CD4-positive, alpha-beta T cell treated with Interleukin-10 for 1 hour (primary cell): ENCODE data around the gene PDCL2.
"Not testable (repeated sequence)": the region's sequence is repeated elsewhere in the genome, so short reads cannot be mapped to it uniquely, and the experiment has no call there.

Source experiments
- DNase-seq: peaks from one replicate; pipeline ENCODE4 v3.0.0-alpha.2; 2020

The PDCL2 gene, protein sequence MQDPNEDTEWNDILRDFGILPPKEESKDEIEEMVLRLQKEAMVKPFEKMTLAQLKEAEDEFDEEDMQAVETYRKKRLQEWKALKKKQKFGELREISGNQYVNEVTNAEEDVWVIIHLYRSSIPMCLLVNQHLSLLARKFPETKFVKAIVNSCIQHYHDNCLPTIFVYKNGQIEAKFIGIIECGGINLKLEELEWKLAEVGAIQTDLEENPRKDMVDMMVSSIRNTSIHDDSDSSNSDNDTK

GRCh38 chr4:55592014-55592413, at the start of gene PDCL2:
PDCL2 (minus strand) TSS chr4:55592245; CDS start chr4:55592109, 136 bp downstream.
- DNase-seq, result no peak

DNA sequence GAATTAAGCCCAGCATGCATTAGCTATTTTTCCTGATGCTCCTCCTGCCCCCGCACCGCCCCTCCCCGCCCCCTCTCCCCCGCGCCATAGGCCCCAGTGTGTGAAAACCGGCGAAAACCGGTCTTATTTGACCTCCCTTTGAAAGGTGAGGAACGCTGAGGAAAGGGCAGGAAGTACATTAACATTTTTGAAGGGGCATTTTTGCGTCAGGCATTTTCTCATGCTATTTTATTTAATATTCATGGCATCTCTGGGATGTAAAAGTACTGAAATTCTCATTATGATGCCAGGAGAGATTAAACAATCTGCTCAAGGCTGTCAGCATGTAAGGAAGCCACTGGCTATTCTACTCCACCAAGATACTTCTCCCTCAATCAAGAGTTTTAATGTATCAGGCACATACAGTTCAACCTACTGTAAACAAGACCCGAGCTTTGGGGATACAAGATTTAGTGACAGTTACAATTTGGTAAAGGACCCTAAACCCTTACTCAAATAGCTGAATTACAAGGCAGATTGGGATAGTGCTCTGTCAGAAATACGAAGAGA, 45.3 kb upstream of the PDCL2 start:
- DNase-seq, result no peak

- no peak for DNase-seq
Measured at GRCh38 chr4:55636656-55636999, 44.6 kb upstream of the PDCL2 start.

- DNase-seq, result peak; percentile 16
Measured at GRCh38 chr4:55635741-55636655, 44.0 kb upstream of the PDCL2 start, which contains the start of gene NMU. NMU (minus strand) TSS chr4:55636298; CDS start chr4:55636192, 106 bp downstream.

DNA sequence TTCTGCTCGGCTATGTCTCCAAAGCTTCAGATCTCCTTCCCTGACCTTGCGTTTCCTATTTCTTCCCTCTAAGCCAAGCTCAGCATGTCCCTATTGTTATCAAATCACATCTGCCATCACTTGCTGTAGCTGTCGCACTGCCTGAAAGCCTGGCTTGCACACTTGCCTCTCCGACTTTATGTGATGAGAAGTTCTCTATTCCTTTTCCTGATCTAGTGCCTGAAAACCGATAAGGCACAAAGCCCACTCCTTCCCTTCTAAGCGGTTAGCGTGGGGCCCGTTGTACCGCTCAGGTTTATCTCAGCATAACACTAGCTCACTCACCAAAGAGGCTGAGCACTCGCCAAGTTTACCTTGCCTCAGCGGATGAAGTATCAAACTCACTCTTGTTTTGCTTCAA, 43.2 kb upstream of the PDCL2 start:
- DNase-seq, result no peak

DNA sequence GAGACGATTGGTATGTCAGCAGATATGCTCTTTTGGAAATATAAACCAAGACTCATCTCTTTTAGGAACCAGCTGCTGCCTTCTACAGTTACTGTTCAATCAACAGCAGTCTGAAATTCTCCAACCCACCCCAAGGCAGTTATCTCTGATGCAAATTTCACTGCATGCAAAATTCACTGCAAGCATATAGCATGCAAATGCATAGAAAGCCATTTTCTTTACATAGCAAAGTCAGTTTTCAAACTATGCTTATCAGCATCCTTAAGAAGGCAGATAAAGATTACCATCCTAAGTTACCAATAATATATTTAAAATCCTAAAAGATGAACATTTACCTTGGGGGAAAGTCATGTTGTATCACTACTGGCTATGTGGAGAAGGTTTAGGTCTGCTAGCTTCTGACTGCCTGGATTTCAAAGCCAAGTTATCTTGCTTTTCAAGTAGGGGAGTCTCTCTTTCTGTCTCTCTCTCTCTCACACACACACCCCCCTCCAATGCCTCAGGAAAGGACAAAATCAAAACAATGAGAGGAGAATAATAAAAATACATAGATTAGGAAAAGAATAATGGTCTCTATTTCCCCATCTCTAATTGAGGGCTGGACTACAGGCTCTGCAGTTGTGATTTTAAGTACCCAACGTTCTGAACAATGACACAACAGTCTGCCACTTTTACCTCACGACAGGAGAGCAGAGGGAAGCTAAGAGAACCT, 42.5 kb upstream of the PDCL2 start:
- no peak for DNase-seq

DNA sequence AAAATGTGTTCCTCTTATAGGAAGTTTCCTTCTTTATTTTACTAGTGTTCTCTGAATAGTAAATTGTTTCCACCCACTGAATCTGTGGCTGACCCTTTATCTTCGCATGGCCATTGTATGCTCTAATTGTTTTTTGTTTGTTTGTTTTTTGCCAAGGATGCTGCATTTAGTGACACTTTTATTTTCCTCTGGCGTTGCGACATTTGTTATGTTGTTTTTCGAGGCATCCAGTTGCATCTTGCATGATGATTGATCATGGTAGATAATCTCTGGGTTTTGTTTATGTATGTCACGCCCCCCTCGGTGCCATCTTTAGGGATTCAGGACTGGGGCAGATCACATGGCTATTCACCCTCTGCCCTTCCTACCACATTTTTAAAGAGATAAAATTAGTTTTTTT, 41.9 kb upstream of the PDCL2 start:
- no peak for DNase-seq

GRCh38 chr4:55625835-55626234, 33.8 kb upstream of the PDCL2 start:
- no peak for DNase-seq

- DNase-seq, result not testable (repeated sequence)
Measured at GRCh38 chr4:55624063-55624462, 32.0 kb upstream of the PDCL2 start.

GRCh38 chr4:55618546-55619143, 26.6 kb upstream of the PDCL2 start:
- DNase-seq, result no peak

DNA sequence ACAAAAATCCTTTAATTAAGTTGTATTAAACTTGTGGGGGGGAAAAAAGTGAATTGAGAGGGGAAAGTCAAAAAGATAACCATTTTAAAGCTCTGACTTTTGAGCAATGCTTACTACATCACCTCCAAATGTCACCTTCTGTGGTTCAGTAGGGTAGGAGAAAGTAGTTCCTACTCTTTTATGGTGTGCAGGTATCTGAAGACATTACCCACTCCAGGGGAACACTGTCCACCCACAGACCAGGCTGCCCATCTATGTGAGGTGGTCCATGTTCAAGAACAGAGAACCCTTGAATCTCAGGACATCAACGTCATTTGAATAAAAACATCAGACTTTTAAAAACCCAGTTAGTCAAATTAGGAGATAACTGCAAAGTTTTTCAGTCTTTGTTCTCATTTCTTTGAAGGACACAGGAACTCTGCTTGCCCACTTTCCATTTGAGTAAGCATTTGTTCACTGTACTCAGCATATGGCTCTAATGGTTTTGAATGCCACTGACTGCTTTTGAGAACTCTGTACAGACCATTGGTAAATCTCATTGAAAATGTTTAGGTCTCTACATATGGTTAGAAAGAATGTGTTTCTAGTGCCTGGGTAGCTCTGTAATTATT, 25.6 kb upstream of the PDCL2 start:
- no peak for DNase-seq

- no peak for DNase-seq
Measured at GRCh38 chr4:55615008-55615407, 23.0 kb upstream of the PDCL2 start.

GRCh38 chr4:55613621-55614020, 21.6 kb upstream of the PDCL2 start:
- no peak for DNase-seq

DNA sequence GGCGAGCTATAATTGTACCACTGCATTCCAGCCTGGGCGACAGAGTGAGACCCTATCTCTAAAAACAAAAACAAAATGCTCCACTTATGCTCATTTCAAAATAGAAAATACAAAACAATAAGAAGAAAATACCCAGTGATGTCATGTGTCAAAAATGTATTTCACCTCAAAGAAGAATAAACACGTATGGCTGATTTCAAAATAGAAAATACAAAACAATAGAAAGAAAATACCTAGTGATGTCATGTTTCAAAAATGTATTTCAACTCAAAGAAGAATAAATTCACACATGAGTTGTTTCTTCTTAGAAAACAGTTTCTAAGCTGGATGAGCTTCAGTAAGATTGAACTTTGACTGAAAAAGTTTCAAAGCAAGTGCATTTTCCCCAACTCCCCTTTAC, 20.3 kb upstream of the PDCL2 start:
- no peak for DNase-seq

DNA sequence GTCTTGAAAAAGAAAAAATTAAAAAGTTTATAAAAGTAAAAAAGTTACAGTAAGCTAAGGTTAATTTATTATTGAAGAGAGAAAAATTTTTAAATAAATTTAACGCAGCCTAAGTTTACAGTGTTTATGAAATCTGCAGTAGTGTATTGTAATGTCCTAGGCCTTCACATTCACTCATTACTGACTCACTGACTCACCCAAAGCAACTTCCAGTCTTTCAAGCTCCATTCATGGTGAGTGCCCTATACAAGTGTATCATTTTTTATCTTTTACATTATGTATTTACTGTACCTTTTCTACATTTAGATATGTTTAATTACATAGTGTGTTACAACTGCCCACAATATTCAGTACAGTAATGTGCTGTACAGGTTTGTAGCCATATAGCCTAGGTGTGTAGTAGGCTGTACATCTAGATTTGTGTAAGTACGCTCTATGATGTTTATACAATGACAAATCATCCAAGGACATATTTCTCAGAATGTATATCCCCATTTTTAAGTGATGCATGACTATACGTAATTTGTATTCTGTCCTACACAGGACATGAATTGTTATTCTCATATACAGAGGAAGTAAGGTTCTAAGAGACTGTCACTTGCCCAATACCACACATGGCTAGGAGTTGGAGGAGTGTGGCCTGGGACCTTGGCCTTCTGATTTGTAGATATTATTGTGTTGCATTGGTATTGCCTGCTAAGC, 19.5 kb upstream of the PDCL2 start:
- no peak for DNase-seq

DNA sequence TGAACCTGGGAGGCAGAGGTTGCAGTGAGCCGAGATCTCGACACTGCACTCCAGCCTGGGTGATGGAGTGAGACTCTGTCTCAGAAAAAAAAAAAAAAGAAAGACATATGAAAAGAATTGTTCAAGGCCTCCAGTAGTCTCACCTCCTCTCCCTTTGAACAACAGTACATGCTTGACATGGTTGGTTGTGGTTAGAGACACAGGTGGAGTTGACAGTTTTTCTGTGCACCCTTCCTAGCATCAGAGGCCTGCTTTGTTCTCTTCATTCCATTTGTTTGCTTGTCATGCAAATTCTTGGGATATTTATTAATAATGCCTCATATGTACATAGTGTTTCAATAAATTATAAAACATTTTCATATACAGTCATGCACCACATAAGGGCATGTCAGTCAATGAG, 18.3 kb upstream of the PDCL2 start:
- DNase-seq, result no peak

GRCh38 chr4:55609393-55609866, 17.4 kb upstream of the PDCL2 start:
- no peak for DNase-seq

GRCh38 chr4:55608591-55608990, 16.5 kb upstream of the PDCL2 start:
- no peak for DNase-seq

DNA sequence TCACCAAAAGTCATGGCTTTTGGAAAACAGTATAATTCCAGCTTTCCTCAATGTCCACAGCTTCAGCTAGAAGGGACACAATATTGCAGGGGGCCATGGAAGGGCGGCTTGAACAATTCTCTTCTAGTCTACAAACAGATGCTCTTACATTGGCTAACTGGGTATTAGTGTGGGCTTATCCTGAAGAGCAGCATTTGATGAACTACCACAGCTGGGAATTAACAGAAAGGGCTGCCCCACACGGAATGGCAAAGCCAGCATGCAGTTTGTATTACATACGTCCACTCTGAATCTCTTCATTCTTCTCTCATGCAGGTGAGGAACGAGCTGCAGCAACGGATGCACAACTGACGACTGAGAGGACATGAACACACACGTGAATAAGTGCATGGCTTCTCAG, 13.0 kb upstream of the PDCL2 start:
- no peak for DNase-seq

DNA sequence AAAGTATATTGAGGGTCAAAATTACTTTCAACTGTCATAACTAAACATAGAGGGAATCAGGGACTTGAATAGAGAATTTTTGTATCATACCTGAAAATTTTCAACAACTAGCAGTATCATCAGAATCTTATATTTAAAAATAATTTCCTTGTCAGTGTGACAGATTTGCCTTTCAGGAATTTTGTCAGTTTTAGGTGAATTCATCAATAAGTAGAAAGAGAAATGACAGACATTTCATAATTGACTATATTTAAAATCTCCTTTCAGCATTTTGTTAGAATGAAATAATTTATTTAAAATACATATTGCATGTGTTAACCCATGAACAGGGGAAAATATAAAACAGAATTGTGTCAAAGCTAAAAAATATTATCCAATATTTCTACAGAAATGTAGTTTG, 8.6 kb upstream of the PDCL2 start:
- no peak for DNase-seq

DNA sequence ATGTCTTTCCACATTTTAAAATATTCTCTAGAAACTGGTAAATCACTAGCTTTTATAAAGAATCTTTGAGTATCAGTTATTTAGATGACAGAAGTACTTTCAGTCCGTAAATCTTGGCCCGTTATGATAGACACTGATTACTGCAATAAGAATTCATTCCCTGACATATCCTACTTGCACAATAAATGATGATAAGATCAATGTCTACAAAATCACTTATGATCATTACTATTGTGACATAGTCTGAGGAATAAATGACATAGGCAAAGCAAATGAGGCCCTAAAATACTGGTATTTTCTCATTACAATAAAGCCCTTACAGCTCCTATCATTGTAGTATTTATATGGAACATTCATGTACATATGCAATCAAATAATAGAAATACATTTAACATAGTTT, 6.6 kb upstream of the PDCL2 start:
- no peak for DNase-seq

DNA sequence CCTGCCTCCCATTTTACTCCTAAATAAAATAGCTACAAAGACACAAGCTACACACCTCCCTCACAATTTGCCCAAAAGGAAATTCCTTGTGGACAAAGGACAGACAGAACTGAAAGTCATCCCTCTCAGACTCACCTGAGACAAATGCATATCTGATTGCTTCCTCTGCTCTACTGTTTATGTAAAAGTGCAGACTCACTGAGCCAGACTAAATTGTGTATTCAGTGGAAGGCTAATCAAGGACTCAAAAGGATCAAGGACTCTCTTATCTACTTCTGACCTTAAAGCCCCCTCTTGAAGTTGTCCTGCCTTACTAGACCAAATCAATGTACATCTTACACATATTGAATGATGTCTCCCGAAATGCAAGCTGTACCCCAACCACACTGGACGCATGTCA, 3.9 kb downstream of the PDCL2 start:
- no peak for DNase-seq
